IMR-90 (cell line): ENCODE measurements around the gene MED26. TPM values are rescaled to one million over a fixed set of nuclear protein-coding genes. Genes with fewer than 3 reads are reported as not detected.

Experiments
- ATAC-seq: fragments of 200-7000 bp; cut with Tn5 transposase; 2 replicates; pipeline ENCODE4 v1.9.1; 2020; ENCODE audit warnings: low read depth, mild to moderate bottlenecking, moderate library complexity
- BruUV-seq: library from RNA; stranded (reverse); fragments of 400-500 nt; replicated peaks from 2 replicates; lab custom pipeline; 2021; lab: Mats Ljungman, UMichigan
- CTCF ChIA-PET: fragments of 300-600 bp; formaldehyde crosslinking; extraction: SDS; loops from one replicate; lab custom pipeline; 2021; ENCODE audit warnings: antibody characterized with exemption; lab: Yijun Ruan, JAX
- POLR2A ChIA-PET: fragments of 300-600 bp; sonication (Branson Sonifier 250); formaldehyde crosslinking; loops from one replicate; lab custom pipeline; 2022; ENCODE audit warnings: antibody characterized with exemption; ENCODE audit not compliant: unreplicated experiment; lab: Charles Lee
- DNase-seq: peaks from one replicate; pipeline ENCODE4 v3.0.0; 2013
- H2AFZ ChIP-seq: replicated peaks from 2 replicates; pipeline ENCODE3; 2013; ENCODE audit warnings: low read length, mild to moderate bottlenecking; ENCODE audit not compliant: poor library complexity
- H2AK5ac ChIP-seq: 2 replicates; pipeline ENCODE4 v1.6.1; 2013; ENCODE audit warnings: low read depth, low read length, inconsistent platforms
- H2AK9ac ChIP-seq: replicated peaks from 2 replicates; pipeline ENCODE3; 2013; ENCODE audit warnings: mild to moderate bottlenecking, low read depth, low read length, moderate library complexity; ENCODE audit not compliant: poor library complexity
- H2BK120ac ChIP-seq: 2 replicates; pipeline ENCODE4 v1.6.1; 2013; ENCODE audit warnings: low read depth, low read length, inconsistent platforms
- H2BK15ac ChIP-seq: 3 replicates; pipeline ENCODE4 v1.6.1; 2013; ENCODE audit warnings: low read depth, low read length, inconsistent platforms
- H2BK20ac ChIP-seq: 2 replicates; pipeline ENCODE4 v1.6.1; 2013; ENCODE audit warnings: low read depth, mild to moderate bottlenecking, inconsistent platforms, low read length, moderate library complexity
- H2BK5ac ChIP-seq: 2 replicates; pipeline ENCODE4 v1.6.1; 2013; ENCODE audit warnings: mild to moderate bottlenecking, low read depth, low read length, inconsistent platforms; ENCODE audit not compliant: poor library complexity, severe bottlenecking
- H3K14ac ChIP-seq: replicated peaks from 2 replicates; pipeline ENCODE4 v1.6.1; 2013; ENCODE audit warnings: low read depth, low read length, inconsistent platforms
- H3K18ac ChIP-seq: 2 replicates; pipeline ENCODE4 v1.6.1; 2013; ENCODE audit warnings: low read depth, low read length, control low read depth
- H3K23ac ChIP-seq: 2 replicates; pipeline ENCODE4 v1.6.1; 2013; ENCODE audit warnings: low read depth, low read length, inconsistent platforms
- H3K27ac ChIP-seq: 2 replicates; pipeline ENCODE4 v1.5.1; 2013; ENCODE audit warnings: mild to moderate bottlenecking, control low read depth, low read length; ENCODE audit not compliant: insufficient read depth
- H3K27me3 ChIP-seq: 2 replicates; pipeline ENCODE4 v1.6.1; 2013; ENCODE audit warnings: low read length; ENCODE audit not compliant: control insufficient read depth, insufficient read depth
- H3K36me3 ChIP-seq: 2 replicates; pipeline ENCODE4 v1.6.1; 2013; ENCODE audit warnings: low read length, mixed read lengths; ENCODE audit not compliant: control insufficient read depth, insufficient read depth
- H3K4ac ChIP-seq: 2 replicates; pipeline ENCODE4 v1.6.1; 2013; ENCODE audit warnings: low read depth, low read length, inconsistent platforms
- H3K4me1 ChIP-seq: 2 replicates; pipeline ENCODE4 v1.6.1; 2013; ENCODE audit warnings: low read length, mixed read lengths; ENCODE audit not compliant: control insufficient read depth, insufficient read depth
- H3K4me2 ChIP-seq: 2 replicates; pipeline ENCODE4 v1.6.1; 2013; ENCODE audit warnings: low read depth, mild to moderate bottlenecking, control low read depth, low read length, moderate library complexity
- H3K4me3 ChIP-seq: 2 replicates; pipeline ENCODE4 v1.5.1; 2013; ENCODE audit warnings: low read depth, mild to moderate bottlenecking, control low read depth, low read length, moderate library complexity; ENCODE audit not compliant: insufficient read depth
- H3K56ac ChIP-seq: 2 replicates; pipeline ENCODE4 v1.6.1; 2013; ENCODE audit warnings: low read length, inconsistent platforms; ENCODE audit not compliant: insufficient read depth; ENCODE audit errors: extremely low read depth
- H3K79me1 ChIP-seq, 2 experiments: 2 replicates each; pipeline ENCODE4 v1.6.1; 2013; ENCODE audit warnings: low read length in 2 of 2, inconsistent platforms in 1 of 2, low read depth in 1 of 2
- H3K9ac ChIP-seq: 2 replicates; pipeline ENCODE4 v1.6.1; 2013; ENCODE audit warnings: low read depth, low read length, control low read depth
- H3K9me1 ChIP-seq: 2 replicates; pipeline ENCODE4 v1.6.1; 2013; ENCODE audit warnings: low read length, inconsistent platforms; ENCODE audit not compliant: insufficient read depth
- H3K9me3 ChIP-seq: 2 replicates; pipeline ENCODE4 v1.6.1; 2013; ENCODE audit warnings: low read length; ENCODE audit not compliant: control insufficient read depth, insufficient read depth
- H4K20me1 ChIP-seq: 2 replicates; pipeline ENCODE4 v1.6.1; 2013; ENCODE audit warnings: low read length, inconsistent platforms; ENCODE audit not compliant: insufficient read depth
- H4K5ac ChIP-seq: 2 replicates; pipeline ENCODE4 v1.6.1; 2013; ENCODE audit warnings: mild to moderate bottlenecking, low read depth, low read length, control low read depth
- H4K8ac ChIP-seq, 2 experiments: 2 replicates each; pipeline ENCODE4 v1.6.1; 2013; ENCODE audit warnings: low read depth in 2 of 2, low read length in 2 of 2, control low read depth in 1 of 2, inconsistent platforms in 1 of 2
- H4K91ac ChIP-seq: 2 replicates; pipeline ENCODE4 v1.6.1; 2013; ENCODE audit warnings: low read depth, low read length, inconsistent platforms; ENCODE audit not compliant: insufficient read depth
- CEBPB ChIP-seq: IDR thresholded peaks from 2 replicates; pipeline ENCODE4 v1.6.1; 2012; ENCODE audit warnings: low read depth, low read length, improper control_type of control experiment
- CHD1 ChIP-seq: IDR thresholded peaks from 2 replicates; pipeline ENCODE4 v1.6.1; 2012; ENCODE audit warnings: low read depth, low read length, improper control_type of control experiment
- MAZ ChIP-seq: IDR thresholded peaks from 2 replicates; pipeline ENCODE4 v1.6.1; 2012; ENCODE audit warnings: low read depth, mild to moderate bottlenecking, low read length, improper control_type of control experiment, moderate library complexity, borderline replicate concordance
- MXI1 ChIP-seq: IDR thresholded peaks from 2 replicates; pipeline ENCODE4 v1.6.1; 2012; ENCODE audit warnings: low read depth, mild to moderate bottlenecking, low read length, moderate library complexity, borderline replicate concordance
- NFE2L2 ChIP-seq: fragments of 150-350 bp; IDR thresholded peaks from 2 replicates; pipeline ENCODE4 v1.6.1; 2016; ENCODE audit warnings: low read depth, mild to moderate bottlenecking, low read length
- POLR2A ChIP-seq: IDR thresholded peaks from 2 replicates; pipeline ENCODE4 v1.6.1; 2012; ENCODE audit warnings: mild to moderate bottlenecking, low read depth, low read length
- WGBS, 2 experiments: methylation state at CpG; one replicate each; pipeline versions ENCODE4 v1.1.5 to v1.1.7; 2013; ENCODE audit warnings: missing lambda C conversion rate in 2 of 2; ENCODE audit not compliant: insufficient read length in 1 of 2; ENCODE audit errors: extremely low coverage in 2 of 2; 5-methylcytosine and 5-hydroxymethylcytosine counted together
- dilution Hi-C: fragments of 300-500 bp; cut with HindIII; formaldehyde crosslinking; loops from one replicate; pipeline ENCODE4 v1.14.3; 2018; ENCODE audit warnings: low sequenced_read_pairs; ENCODE audit not compliant: unreplicated experiment
- in situ Hi-C: fragments of 300-500 bp; cut with MboI; formaldehyde crosslinking; loops from 3 replicates; pipeline ENCODE4 v1.14.3; 2019; ENCODE audit warnings: low sequenced_read_pairs, inconsistent platforms, mixed read lengths
- intact Hi-C: fragments of 100-400 bp; cut with micrococcal nuclease; formaldehyde crosslinking; loops from 2 replicates; pipeline ENCODE4 v1.10.0; 2022
- polyA plus RNA-seq, 3 experiments: library from polyadenylated mRNA; depleted of rRNA; stranded (reverse); fragments of >200 nt; gene quantifications; 2 replicates each; pipeline ENCODE4 v1.2.3, GENCODE V29; 2012; ENCODE audit warnings: low replicate concordance in 1 of 3
- total RNA-seq: library from RNA; depleted of rRNA; stranded (reverse); fragments of >200 nt; gene quantifications from 2 replicates; pipeline ENCODE4 v1.2.3, GENCODE V29; 2012
- TF ChIP-seq, protein P1 (sequence below): fragments of 150-350 bp; IDR thresholded peaks from 2 replicates; pipeline ENCODE4 v1.6.1; 2017; ENCODE audit warnings: mild to moderate bottlenecking, antibody characterized with exemption, low read length, low read depth

MED26 gene
- total and polyA plus RNA-seq, 2 of the 4 experiments (the other 2 are of a cell fraction) = 2.0 to 4.0 TPM

DNA sequence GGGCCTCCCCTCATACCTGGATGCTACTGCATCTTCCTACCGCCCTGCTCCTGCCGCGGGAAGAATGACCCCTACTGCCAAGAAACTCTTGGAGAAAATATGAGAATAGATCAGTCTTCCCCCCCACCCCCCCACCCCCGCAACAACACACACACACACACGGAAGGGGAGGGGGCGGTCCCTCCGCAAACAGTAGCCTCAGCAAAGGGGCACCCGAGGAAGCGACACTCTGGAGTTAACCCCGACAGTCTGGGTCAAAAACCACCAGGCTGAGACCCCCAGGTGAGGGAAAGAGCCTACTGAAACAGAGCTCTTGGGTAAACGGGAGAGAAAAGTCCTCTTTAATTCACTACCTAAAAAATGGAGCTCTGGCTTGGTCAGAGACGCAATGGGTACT, 1.2 kb downstream of the MED26 start:
- 0 out of 2 replicates have a peak, but pooled peaks have one; percentile 28 for TF ChIP-seq MXI1
- TF ChIP-seq, protein P1, sequence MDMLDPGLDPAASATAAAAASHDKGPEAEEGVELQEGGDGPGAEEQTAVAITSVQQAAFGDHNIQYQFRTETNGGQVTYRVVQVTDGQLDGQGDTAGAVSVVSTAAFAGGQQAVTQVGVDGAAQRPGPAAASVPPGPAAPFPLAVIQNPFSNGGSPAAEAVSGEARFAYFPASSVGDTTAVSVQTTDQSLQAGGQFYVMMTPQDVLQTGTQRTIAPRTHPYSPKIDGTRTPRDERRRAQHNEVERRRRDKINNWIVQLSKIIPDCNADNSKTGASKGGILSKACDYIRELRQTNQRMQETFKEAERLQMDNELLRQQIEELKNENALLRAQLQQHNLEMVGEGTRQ = no peak
- TF ChIP-seq POLR2A = no peak
- no peak for TF ChIP-seq NFE2L2
- no peak for TF ChIP-seq CHD1
- TF ChIP-seq MAZ = no peak
- TF ChIP-seq CEBPB = no peak
- peak overlapping the region; percentile 96 for H2AK9ac ChIP-seq
- H2BK20ac ChIP-seq = no peak overlapping the region
- H3K56ac ChIP-seq = peak overlapping the region; percentile 26; the same call in 1 of the 2 replicates
- H3K14ac ChIP-seq = peak overlapping the region; percentile 50; the same call in 1 of the 2 replicates
- WGBS, 2 experiments = no CpG with 5 or more reads among the region's 12 CpGs
- no peaks in the 10 kb centered on the region for H3K9me3 ChIP-seq
- H3K4me1 ChIP-seq = 0 out of 2 replicates have a peak, but pooled peaks cover 2% of the 10 kb centered on the region
- peak overlapping the region; percentile 93 for H3K9ac ChIP-seq
- peak overlapping the region; percentile 65 for H3K27ac ChIP-seq
- ChIA-PET CTCF (no interaction called here), POLR2A (no interaction called here)
- dilution Hi-C loops (no loop called here), in situ Hi-C loops (loop anchor here (5.0 kb wide), 1 partner anchor 44 kb away; no protein-coding TSS in a partner anchor), intact Hi-C loops (loop anchor here (5.0 kb wide), 1 partner anchor 54 kb away; the partner anchor contains the start of gene SLC35E1)
- no peak overlapping the region for H4K91ac ChIP-seq
- H3K23ac ChIP-seq = peak overlapping the region; percentile 93
- H2BK15ac ChIP-seq = no peak overlapping the region
- H4K20me1 ChIP-seq = peaks cover 69% of the 10 kb centered on the region
- H3K36me3 ChIP-seq = peaks cover 18% of the 10 kb centered on the region
- peaks cover 5% of the 10 kb centered on the region; the same call in 1 of the 2 replicates for H3K9me1 ChIP-seq
- 0 out of 4 replicates have a peak overlapping the region, but pooled peaks of 1 of the 2 experiments have one; percentile 26 for H4K8ac ChIP-seq
- no peak overlapping the region for H2BK120ac ChIP-seq
- no peaks in the 10 kb centered on the region for H3K27me3 ChIP-seq
- H4K5ac ChIP-seq = no peak overlapping the region
- peak overlapping the region; percentile 64 for H2AFZ ChIP-seq
- peak overlapping the region; percentile 93 for H3K4me2 ChIP-seq
- DNase-seq (no peak), ATAC-seq (no peak)
- no peak overlapping the region for H3K18ac ChIP-seq
- H2BK5ac ChIP-seq = peak overlapping the region; percentile 11
- peak overlapping the region; percentile 68; the same call in 1 of the 2 replicates for H2AK5ac ChIP-seq
- no TSS peak for BruUV-seq
- H3K4ac ChIP-seq = peak overlapping the region; percentile 19; the same call in 1 of the 2 replicates
- H3K79me1 ChIP-seq = peaks cover 10 to 73% of the 10 kb centered on the region in 2 experiments
- H3K4me3 ChIP-seq = peak overlapping the region; percentile 81
